A549 (cell line): ENCODE measurements around the gene VWA8. TPM values are rescaled to one million over a fixed set of nuclear protein-coding genes. Genes with fewer than 3 reads are reported as not detected.

Experiments used
- ATAC-seq, 2 experiments: fragments of 200-7000 bp in 1 of 2; fragments of >200 bp in 1 of 2; cut with Nextera tagmentation in 1 of 2; cut with Tn5 transposase in 1 of 2; 3 replicates each; pipeline versions ENCODE4 v1.8.0 to v1.9.1; 2018 to 2020; ENCODE audit warnings: mild to moderate bottlenecking in 1 of 2, moderate library complexity in 1 of 2
- CTCF ChIA-PET: fragments of 300-600 bp; sonication (Branson Sonifier 250); formaldehyde crosslinking; extraction: SDS; loops from one replicate; lab custom pipeline; 2021; ENCODE audit warnings: antibody characterized with exemption, inconsistent platforms; lab: Yijun Ruan, JAX
- POLR2A ChIA-PET: fragments of 350-600 bp; formaldehyde crosslinking; extraction: SDS; loops from one replicate; lab custom pipeline; 2021; ENCODE audit warnings: antibody characterized with exemption, inconsistent platforms; lab: Yijun Ruan, JAX
- DNase-seq, 2 experiments: peaks; one replicate each; pipeline versions ENCODE4 v3.0.0 to v3.0.0-alpha.2; 2011 to 2016; ENCODE audit warnings: low read depth in 1 of 2, low spot score in 1 of 2
- FAIRE-seq: peaks from 2 replicates; lab custom pipeline; 2011; peaks lifted over from hg19 to GRCh38; lab: Jason Lieb, UNC
- H3K27ac ChIP-seq, 2 experiments: fragments of >200 bp; sonication (Bioruptor Twin); formaldehyde crosslinking; 3 replicates each; pipeline ENCODE4 v1.5.1; 2016 to 2017
- H3K4me1 ChIP-seq: fragments of >200 bp; sonication (Bioruptor Twin); formaldehyde crosslinking; 3 replicates; pipeline ENCODE4 v1.6.1; 2016
- H3K4me2 ChIP-seq: fragments of >200 bp; sonication (Bioruptor Twin); formaldehyde crosslinking; 3 replicates; pipeline ENCODE4 v1.6.1; 2016
- H3K4me3 ChIP-seq: fragments of >200 bp; sonication (Bioruptor Twin); formaldehyde crosslinking; 3 replicates; pipeline ENCODE4 v1.5.1; 2016
- H3K9me3 ChIP-seq: fragments of >200 bp; sonication (Bioruptor Twin); formaldehyde crosslinking; 3 replicates; pipeline ENCODE4 v1.6.1; 2016
- BHLHE40 ChIP-seq: IDR thresholded peaks from 2 replicates; pipeline ENCODE4 v1.6.1; 2012; ENCODE audit warnings: low read depth, low read length, inconsistent platforms
- CBX2 ChIP-seq: fragments of 200-600 bp; sonication (generic); IDR thresholded peaks from 2 replicates; pipeline ENCODE4 v1.6.1; 2016; ENCODE audit warnings: low read depth, mild to moderate bottlenecking, borderline replicate concordance
- CEBPB ChIP-seq, 2 experiments: fragments of >200 bp in 1 of 2; sonication (Bioruptor Twin) in 1 of 2; formaldehyde crosslinking in 1 of 2; IDR thresholded peaks; 2 replicates each; pipeline ENCODE4 v1.6.1; 2012 to 2016
- CHD4 ChIP-seq: fragments of 200-600 bp; sonication (generic); IDR thresholded peaks from 2 replicates; pipeline ENCODE4 v1.6.1; 2016; ENCODE audit warnings: antibody characterized with exemption, mild to moderate bottlenecking, borderline replicate concordance
- FOXS1 ChIP-seq: fragments of 250-450 bp; sonication (Bioruptor Pico); IDR thresholded peaks from 2 replicates; pipeline ENCODE4 v1.5.0; 2020; ENCODE audit warnings: mild to moderate bottlenecking, moderate library complexity
- GATA3 ChIP-seq: IDR thresholded peaks from 2 replicates; pipeline ENCODE4 v1.6.1; 2012; ENCODE audit warnings: borderline replicate concordance
- HDAC2 ChIP-seq: fragments of 200-600 bp; sonication (generic); IDR thresholded peaks from 2 replicates; pipeline ENCODE4 v1.6.1; 2016
- HEYL ChIP-seq: fragments of 250-450 bp; sonication (Bioruptor Pico); IDR thresholded peaks from 2 replicates; pipeline ENCODE4 v1.8.0; 2021; ENCODE audit warnings: mild to moderate bottlenecking, moderate library complexity
- HOXA7 ChIP-seq: fragments of 250-450 bp; sonication (Bioruptor Pico); IDR thresholded peaks from 2 replicates; pipeline ENCODE4 v1.5.0; 2020; ENCODE audit warnings: mild to moderate bottlenecking, moderate library complexity
- KDM1A ChIP-seq: fragments of 200-600 bp; sonication (generic); IDR thresholded peaks from 2 replicates; pipeline ENCODE4 v1.6.1; 2016; ENCODE audit warnings: low read depth, mild to moderate bottlenecking
- MYC ChIP-seq: IDR thresholded peaks from 2 replicates; pipeline ENCODE4 v1.6.1; 2012; ENCODE audit warnings: mild to moderate bottlenecking, inconsistent platforms, low read length, improper control_type of control experiment, borderline replicate concordance
- NR3C1 ChIP-seq: fragments of >200 bp; sonication (Bioruptor Twin); formaldehyde crosslinking; IDR thresholded peaks from 3 replicates; pipeline ENCODE4 v1.6.1; 2017
- POLR2A ChIP-seq: IDR thresholded peaks from 2 replicates; pipeline ENCODE4 v1.6.1; 2012; ENCODE audit warnings: mild to moderate bottlenecking, low read length
- RAD21 ChIP-seq, 2 experiments: fragments of >200 bp in 1 of 2; sonication (Bioruptor Twin) in 1 of 2; formaldehyde crosslinking in 1 of 2; IDR thresholded peaks in 1 of 2; conservative IDR thresholded peaks in 1 of 2; 2 replicates in 1 of 2; 3 replicates in 1 of 2; pipeline ENCODE4 v1.6.1; 2012 to 2018; ENCODE audit warnings: inconsistent platforms in 1 of 2
- RNF2 ChIP-seq: fragments of 200-600 bp; sonication (generic); IDR thresholded peaks from 2 replicates; pipeline ENCODE4 v1.6.1; 2016; ENCODE audit warnings: low read depth, mild to moderate bottlenecking, antibody characterized with exemption, moderate library complexity, borderline replicate concordance
- TP53 ChIP-seq: fragments of 250-450 bp; sonication (Bioruptor Pico); IDR thresholded peaks from 2 replicates; pipeline ENCODE4 v1.5.0; 2021; ENCODE audit warnings: mild to moderate bottlenecking, moderate library complexity
- WGBS: methylation state at CpG from one replicate; pipeline ENCODE4 v1.1.6; 2017; ENCODE audit errors: missing lambda C conversion rate; 5-methylcytosine and 5-hydroxymethylcytosine counted together
- polyA plus RNA-seq, 4 experiments: library from polyadenylated mRNA; depleted of rRNA in 3 of 4; stranded (reverse); fragments of >200 nt; fragmentation: RNase III in 1 of 4; extraction: RNeasy Plus Mini Kit Qiagen cat#74134 plus additional on column Dnase treatment in 1 of 4; gene quantifications; 2 replicates in 3 of 4; 3 replicates in 1 of 4; pipeline ENCODE4 v1.2.3, GENCODE V29; 2011 to 2017
- TF ChIP-seq, protein P1 (sequence below): IDR thresholded peaks from 2 replicates; pipeline ENCODE4 v1.6.1; 2012; ENCODE audit warnings: low read depth, borderline replicate concordance
- TF ChIP-seq, protein P2 (sequence below): IDR thresholded peaks from 2 replicates; pipeline ENCODE4 v1.6.1; 2012
- TF ChIP-seq, protein P3 (sequence below): fragments of >200 bp; sonication (Bioruptor Twin); formaldehyde crosslinking; IDR thresholded peaks from 3 replicates; pipeline ENCODE4 v1.6.1; 2016

Gene VWA8
- polyA plus RNA-seq, 2 of the 4 experiments (the other 2 are of a cell fraction) = 6.4 to 15.3 TPM

DNA sequence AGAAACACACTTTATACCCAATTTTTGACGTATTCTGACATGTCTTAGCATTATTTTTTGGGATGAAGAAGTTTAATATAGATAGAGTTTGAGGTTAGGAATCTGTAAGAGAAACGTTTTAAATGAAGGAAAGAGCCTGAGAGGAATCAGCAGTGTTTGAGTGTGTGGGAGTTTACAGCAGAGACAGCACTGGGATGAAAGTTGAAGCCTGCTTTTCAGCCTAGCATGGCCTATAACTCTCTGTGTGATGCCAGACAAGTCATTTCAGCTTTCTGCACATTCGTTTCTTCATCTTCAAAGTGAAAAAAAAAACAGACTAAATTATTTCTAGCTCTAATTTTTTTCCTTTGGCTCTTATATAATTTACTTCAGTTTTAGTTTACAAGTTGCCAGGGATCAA is 326.5 kb downstream of the VWA8 start:
- ChIA-PET CTCF (interaction anchor here (1.2 kb wide), 1 partner anchor 151 kb away, joined by 3 read pairs; no protein-coding TSS in a partner anchor), POLR2A (no interaction called here)
- DNase-seq (no peak), ATAC-seq (no peak), FAIRE-seq (no peak)
- WGBS = 65% methylated on average over 3 of the region's 3 CpGs
- no peaks in the 10 kb centered on the region for H3K9me3 ChIP-seq
- no peak overlapping the region for H3K4me2 ChIP-seq
- H3K27ac ChIP-seq = no peak overlapping the region
- H3K4me3 ChIP-seq = no peak overlapping the region
- peaks cover 2% of the 10 kb centered on the region; the same call in 1 of the 3 replicates for H3K4me1 ChIP-seq
- TF ChIP-seq HDAC2 = no peak
- TF ChIP-seq, protein P1, sequence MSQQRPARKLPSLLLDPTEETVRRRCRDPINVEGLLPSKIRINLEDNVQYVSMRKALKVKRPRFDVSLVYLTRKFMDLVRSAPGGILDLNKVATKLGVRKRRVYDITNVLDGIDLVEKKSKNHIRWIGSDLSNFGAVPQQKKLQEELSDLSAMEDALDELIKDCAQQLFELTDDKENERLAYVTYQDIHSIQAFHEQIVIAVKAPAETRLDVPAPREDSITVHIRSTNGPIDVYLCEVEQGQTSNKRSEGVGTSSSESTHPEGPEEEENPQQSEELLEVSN = no peak
- TF ChIP-seq GATA3 = no peak

DNA sequence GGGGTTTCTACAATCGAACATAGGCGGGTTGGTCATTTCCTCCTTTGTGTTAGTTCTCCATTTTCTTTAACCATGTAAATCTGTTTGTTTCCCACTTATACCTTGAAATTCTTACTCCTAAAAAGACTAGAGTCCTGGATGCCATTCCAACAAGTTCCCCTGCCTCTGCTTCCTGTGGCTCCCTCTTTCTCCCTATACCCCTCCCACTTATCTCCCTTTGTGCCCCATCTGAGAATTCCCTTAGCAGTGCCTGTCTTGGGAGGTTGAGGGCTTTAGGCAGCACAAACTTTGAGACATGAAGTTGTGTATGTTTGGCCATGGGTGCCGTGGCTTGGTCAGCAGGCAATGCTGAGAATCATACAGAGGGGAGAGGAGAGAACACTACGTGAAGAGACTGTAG is 327.1 kb downstream of the VWA8 start:
- FAIRE-seq = no peak
- Histone ChIP-seq H3K27ac (no peak overlapping the region), H3K4me1 (no peaks in the 10 kb centered on the region), H3K4me3 (no peak overlapping the region), H3K4me2 (no peak overlapping the region), H3K9me3 (no peaks in the 10 kb centered on the region)
- ChIA-PET POLR2A (no interaction called here), CTCF (no interaction called here)
- ATAC-seq = no peak
- WGBS = 85% methylated on average over 4 of the region's 4 CpGs
- no peak for DNase-seq
- TF ChIP-seq CHD4 = no peak
- TF ChIP-seq, protein P2, sequence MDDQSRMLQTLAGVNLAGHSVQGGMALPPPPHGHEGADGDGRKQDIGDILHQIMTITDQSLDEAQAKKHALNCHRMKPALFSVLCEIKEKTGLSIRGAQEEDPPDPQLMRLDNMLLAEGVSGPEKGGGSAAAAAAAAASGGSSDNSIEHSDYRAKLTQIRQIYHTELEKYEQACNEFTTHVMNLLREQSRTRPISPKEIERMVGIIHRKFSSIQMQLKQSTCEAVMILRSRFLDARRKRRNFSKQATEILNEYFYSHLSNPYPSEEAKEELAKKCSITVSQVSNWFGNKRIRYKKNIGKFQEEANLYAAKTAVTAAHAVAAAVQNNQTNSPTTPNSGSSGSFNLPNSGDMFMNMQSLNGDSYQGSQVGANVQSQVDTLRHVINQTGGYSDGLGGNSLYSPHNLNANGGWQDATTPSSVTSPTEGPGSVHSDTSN = no peak
- no peak for TF ChIP-seq KDM1A
- TF ChIP-seq POLR2A = no peak
- no peak for TF ChIP-seq MYC
- TF ChIP-seq, all 56 proteins: peak for 0

DNA sequence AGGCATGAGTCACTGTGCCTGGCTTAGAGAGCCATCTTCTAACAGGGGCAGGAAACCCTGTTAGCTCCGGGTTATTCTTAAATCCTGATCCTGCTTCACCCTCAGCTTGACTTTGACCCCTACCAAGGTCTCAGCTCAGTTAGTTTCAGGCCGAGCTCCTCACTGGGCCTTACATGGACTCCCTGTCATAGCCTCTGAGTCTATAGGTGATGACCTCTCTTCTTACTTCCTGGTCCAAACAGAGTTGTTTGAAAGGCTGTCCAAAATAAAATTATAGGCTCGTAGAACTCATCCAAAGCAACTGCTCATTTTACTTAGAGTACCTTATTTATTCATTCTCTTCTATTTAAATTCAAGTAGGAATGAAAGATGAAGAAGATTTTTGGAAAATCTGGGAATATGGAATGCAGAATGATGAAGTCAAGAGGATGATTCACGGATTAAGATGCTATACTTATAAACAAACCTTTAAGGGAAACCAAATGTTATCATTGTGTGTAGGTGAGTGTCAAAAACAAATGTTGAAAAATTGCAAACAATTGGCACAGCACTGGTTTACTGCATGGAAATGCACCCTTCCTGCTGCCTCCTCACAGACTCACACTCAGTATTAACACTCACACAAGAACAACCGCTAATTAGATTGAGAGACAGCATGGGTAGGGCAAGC is 329.5 kb downstream of the VWA8 start:
- no peak for FAIRE-seq
- no peak overlapping the region for H3K4me3 ChIP-seq
- ChIA-PET POLR2A (no interaction called here), CTCF (no interaction called here)
- H3K4me1 ChIP-seq = no peaks in the 10 kb centered on the region
- H3K9me3 ChIP-seq = 0 out of 3 replicates have a peak, but pooled peaks cover under 1% of the 10 kb centered on the region
- no peak overlapping the region for H3K27ac ChIP-seq
- TF ChIP-seq HDAC2 (no peak), CBX2 (no peak), HEYL (CRISPR knock-in tag) (no peak), FOXS1 (CRISPR knock-in tag) (no peak), CEBPB (IDR thresholded peaks at IDR 0.05) (no peak), BHLHE40 (no peak), HOXA7 (CRISPR knock-in tag) (no peak), RNF2 (no peak), CHD4 (no peak), NR3C1 (no peak), KDM1A (no peak), GATA3 (no peak), RAD21 (conservative IDR thresholded peaks at IDR 0.05 in 1 of 2, IDR thresholded peaks at IDR 0.05 in 1 of 2) (no peak), TP53 (CRISPR knock-in tag) (no peak)
- TF ChIP-seq, protein P1 = no peak
- TF ChIP-seq, protein P3, sequence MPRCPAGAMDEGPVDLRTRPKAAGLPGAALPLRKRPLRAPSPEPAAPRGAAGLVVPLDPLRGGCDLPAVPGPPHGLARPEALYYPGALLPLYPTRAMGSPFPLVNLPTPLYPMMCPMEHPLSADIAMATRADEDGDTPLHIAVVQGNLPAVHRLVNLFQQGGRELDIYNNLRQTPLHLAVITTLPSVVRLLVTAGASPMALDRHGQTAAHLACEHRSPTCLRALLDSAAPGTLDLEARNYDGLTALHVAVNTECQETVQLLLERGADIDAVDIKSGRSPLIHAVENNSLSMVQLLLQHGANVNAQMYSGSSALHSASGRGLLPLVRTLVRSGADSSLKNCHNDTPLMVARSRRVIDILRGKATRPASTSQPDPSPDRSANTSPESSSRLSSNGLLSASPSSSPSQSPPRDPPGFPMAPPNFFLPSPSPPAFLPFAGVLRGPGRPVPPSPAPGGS = no peak
- no peak overlapping the region for H3K4me2 ChIP-seq
- WGBS = 78% methylated on average over 5 of the region's 5 CpGs
- ATAC-seq = no peak
- DNase-seq = no peak
